Measurements from ENCODE around the gene NLRP4.

DNA sequence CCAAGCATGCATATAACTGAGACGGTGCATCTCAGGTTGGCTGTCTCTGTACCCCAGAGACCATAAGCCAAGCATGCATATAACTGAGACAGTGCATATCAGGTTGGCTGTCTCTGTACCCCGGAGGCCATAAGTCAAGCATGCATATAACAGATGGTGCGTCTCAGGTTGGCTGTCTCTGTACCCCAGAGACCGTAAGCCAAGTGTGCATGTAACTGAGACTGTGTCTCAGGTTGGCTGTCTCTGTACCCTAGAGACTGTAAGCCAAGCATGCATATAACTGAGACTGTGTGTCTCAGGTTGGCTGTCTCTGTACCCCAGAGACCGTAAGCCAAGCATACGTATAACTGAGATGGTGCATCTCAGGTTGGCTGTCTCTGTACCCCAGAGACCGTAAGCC, 30.8 kb downstream of the NLRP4 start:
- TF ChIP-seq CTCF (optimal IDR thresholded peaks at IDR 0.05 in 1 of 3, IDR thresholded peaks at IDR 0.05 in 1 of 3, conservative IDR thresholded peaks at IDR 0.05 in 1 of 3; ENCODE audit: extremely low read depth in 1 of 3, insufficient read depth in 2 of 3, low read length in 3 of 3) (no peak), EZH2 (IDR thresholded peaks at IDR 0.05; ENCODE audit: low read length) (no peak)

All from keratinocyte (primary cell).